Erythroblast (primary cell): ENCODE data around the gene DNAH17.
A peak's percentile ranks its signal among the peaks of the same experiment; 100 is the strongest.

Source experiments
- DNase-seq, 2 experiments: peaks; one replicate each; lab custom pipeline; 2025; lab: John Stamatoyannopoulos, UW
- GATA1 ChIP-seq: IDR thresholded peaks from 2 replicates; pipeline ENCODE4 v1.6.1; 2011; ENCODE audit warnings: low read depth, mild to moderate bottlenecking, control low read depth, low read length, moderate library complexity
- POLR2A ChIP-seq: IDR thresholded peaks from 2 replicates; pipeline ENCODE4 v1.6.1; 2011; ENCODE audit warnings: mild to moderate bottlenecking, low read length

Gene DNAH17

DNA sequence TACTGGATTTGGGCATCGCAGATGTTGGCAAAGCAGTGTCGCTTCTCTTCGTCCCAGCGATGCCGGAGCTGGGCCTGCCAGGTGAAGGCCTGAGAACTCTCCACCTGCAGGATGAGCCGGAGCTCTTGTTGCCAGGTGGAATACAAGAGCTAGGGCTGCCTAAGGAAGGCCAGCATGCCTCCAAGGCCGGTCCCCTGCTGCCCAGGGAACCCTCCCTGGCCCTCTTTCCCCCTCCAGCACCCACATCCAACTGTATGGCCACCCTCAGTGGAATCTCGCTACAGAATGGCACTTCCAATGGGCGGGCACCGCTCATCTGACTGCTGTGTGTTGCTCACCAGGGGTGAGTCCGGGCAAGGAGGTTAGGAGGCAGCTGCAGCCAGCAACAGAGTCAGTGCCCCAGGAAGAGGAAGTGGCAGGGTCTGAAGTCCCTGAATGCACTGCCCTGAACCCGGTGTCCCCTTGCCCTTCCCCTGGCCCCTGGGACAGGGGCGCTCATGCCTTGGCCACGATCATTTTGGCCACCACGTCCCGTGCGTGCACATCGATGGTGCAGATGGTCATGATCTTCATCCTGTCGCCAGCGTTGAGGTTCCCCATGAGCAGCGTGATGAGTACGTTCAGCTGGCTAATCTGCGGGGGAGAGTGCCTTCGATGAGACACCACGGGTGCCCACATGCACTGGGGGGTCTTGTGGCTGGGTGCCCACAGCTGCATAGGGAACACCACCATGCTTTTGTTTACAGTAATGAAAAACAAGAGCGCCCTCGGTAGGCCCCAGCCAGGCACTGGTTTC lies 75.8 kb downstream of the DNAH17 start:
- TF ChIP-seq GATA1 (no peak), POLR2A (no peak)
- DNase-seq: no peak

DNA sequence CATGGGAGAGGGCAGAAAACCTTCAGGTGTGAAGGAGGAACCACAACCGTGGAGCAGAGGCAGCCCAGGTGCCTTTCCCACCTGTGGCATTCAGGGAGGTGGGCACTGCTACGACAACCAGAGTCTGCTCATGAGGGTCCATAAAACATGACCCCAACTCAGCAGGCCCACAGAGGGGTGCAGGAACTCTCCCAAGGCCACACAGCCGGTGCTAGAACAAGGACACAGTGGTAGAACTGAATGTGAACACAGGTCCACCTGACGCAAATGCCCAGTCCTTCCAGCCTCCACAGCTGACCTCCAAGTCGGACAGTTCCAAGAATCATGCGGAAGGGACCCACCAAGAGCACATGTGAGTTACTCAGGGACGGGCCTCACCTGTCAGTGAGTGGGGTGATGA lies 76.4 kb downstream of the DNAH17 start:
- TF ChIP-seq POLR2A: no peak
- TF ChIP-seq GATA1: no peak
- no peak for DNase-seq

DNA sequence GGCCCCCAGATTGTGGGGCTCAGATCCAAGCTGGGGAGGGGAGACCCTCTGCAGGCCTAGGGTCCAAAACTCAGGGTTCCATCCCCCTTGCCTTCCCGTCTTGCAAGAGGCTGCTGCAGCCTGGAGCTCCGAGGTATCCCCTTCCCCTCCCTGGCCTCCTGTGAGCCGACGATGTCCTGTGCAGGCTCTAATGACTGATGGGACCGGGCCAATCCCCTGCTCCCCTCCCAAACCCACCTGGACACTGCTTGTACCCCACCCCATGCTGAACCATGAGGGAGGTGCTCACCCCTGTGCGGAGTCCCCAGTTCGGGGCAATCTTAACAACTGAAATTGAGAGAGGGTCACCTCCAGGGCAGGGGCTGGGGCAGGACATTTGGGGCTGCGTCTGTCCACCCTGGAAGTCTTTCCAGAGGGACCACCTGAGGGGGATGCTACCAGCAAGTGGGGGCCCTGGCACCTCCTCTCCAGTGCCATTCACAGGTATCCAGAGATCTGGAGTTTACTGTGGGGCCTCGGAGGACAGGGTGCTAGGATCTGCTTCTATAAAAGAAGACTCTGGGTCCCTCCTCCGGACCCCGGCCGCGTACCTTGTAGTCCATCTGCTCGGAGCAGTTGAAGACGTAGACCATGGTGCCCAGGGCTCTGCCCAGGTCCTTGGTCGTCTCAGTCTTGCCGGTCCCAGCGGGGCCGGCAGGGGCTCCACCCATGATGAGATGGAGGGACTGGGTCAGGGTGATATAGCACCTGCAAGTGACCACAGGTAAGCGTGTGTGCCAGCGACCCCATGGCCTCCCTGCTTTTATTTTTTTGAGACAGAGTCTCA lies 77.3 kb downstream of the DNAH17 start:
- TF ChIP-seq POLR2A: no peak
- TF ChIP-seq GATA1: no peak
- DNase-seq: no peak

DNA sequence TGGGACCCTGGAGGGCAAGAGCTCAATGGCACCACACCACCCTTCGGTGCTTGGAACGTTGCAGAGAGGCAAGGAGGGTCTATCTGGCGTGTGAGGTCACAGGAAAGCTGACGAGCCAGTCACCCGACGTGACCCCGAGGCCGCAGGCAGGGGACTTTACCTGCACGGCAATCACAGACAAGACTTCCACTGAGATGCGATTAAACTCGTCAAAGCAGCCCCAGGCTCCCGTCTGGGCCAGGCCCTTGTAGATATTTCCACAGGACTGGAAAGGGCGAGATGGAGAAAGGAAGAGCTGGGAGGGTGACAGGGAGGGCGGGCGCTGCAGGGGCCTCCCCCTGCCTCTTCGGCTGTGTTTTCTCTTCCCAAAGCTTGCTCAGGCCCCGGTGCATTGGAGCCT lies 78.3 kb downstream of the DNAH17 start:
- DNase-seq: no peak
- TF ChIP-seq POLR2A (no peak), GATA1 (no peak)

DNA sequence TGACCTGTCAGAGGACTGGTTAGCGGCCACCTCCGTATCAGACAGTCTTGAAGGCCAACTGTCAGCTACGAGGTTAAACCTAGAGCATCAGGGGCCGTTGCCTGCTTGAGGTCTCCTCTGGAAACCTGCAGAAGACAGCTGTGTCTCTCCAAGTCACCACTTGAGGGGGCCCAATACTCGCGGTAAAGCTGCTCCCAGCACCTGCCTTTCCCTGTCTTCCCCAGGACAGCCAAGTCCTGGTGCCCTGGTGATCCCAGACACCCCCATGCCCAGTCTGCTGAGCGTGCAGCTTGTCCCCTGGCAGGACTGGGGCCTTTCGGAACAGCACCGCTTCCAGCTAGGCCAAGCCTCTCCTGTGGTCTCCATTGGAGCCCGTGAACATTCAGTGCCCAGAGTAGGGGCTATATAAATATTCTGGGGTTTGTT lies 80.1 kb downstream of the DNAH17 start:
- DNase-seq: peak; percentile 23 to 55
- TF ChIP-seq POLR2A (no peak), GATA1 (no peak)

DNA sequence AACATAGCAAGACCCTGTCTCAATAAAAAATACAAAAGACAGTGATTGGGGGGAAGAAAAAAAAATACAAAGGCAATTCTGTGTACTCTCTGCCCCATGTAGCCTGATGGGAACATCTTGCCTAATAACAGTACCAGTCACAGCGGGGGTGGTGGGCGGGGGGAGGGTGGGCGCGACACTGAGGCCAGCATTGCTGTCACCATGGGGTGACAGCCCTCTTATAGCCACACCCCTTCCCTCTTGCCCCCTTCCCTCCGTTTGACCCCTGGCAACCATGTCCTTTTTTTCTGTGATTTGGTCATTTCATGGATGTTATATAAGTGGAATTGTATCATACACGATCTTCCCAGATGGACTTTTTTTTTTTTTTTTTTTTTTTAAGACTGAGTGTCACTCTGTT lies 80.9 kb downstream of the DNAH17 start:
- TF ChIP-seq GATA1: no peak
- DNase-seq: no peak

DNA sequence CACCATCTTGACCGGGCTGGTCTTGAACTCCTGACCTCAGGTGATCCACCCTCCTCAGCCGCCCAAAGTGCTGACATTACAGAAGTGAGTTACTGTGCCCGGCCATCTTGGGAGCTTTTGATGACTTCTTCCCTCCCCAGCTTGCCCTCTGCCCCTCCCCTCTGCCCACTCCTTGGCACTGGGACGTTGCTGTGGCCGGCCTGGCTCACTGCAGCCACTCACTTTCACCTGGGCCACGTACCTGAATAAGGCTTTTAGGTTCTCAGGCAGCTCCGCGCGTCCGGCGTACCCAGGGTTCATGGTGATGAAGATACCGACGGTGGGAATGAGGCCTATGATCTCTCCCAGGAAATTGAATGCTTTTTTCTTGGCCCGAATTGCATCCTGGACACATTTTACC lies 81.6 kb downstream of the DNAH17 start:
- DNase-seq: no peak
- TF ChIP-seq POLR2A: no peak
- no peak for TF ChIP-seq GATA1

DNA sequence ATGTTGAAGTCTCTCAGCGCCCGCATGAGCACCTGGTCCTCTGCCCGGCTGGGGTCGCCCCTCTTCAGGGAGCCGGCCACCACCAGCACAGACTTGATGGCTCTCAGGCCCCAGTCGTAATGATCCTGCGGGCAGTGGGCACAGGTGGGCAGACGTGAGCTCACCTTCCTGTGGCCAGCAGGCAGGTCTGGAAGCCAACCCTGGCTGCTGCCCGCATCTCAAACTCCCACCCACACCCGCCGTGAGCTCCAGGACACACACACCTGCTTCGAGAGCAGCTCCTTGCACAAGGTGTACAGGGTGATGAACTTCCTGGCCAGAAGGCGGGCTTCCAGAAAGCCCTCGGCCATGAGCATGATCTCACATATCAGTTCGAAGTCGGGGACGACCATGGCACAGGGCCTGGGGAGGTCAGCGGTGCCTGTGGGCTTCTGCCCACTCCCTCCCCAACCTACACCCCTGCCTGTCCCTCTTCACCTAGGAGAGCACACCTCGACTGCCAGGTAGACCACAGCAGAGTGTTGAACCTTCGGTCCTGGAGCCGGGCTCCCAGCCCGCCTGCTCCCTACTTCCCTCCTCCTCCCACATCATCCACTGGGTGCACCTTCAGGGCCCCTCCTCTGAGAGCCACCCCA lies 82.4 kb downstream of the DNAH17 start:
- TF ChIP-seq GATA1: no peak
- TF ChIP-seq POLR2A: no peak

DNA sequence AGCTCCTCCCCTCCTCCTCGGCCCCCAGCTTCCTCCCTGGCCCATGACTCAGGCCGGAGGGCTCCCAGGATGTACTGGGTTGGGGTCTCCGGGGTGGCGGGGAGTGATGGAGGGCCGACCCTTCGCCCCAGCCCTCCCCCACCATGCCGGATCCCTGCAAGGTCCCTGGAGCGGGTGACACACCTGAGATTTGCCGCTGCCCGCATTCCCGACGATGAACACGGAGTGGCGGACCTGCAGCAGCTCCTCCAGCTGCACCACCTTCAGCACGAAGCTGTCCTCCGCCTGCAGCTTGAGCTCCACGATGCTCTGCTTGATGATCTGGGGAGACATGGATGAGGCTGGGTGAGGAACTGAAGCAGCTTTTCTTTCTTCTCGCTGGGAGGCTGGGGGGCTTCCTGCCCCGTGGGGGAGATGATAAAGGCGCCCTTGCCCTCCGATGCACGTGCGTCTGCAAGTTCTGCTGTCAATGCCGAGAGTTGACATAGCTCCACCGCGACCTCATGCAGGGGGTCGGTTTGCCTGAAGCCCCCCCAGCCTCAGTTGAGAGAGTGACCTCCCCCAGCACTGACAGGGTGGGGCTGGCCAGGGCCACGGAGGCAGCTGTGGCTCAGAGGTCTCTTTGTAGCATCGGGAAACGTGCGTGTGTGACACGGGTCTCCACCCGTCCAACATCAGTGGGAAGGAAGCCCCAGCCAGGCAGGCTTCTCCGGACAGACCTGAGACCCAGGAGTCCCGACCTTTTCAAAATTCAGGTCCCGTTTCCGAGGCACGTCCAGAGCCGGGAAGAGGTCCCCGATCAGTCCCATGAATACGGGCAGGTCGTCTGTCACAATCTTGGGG lies 83.1 kb downstream of the DNAH17 start:
- TF ChIP-seq GATA1 (no peak), POLR2A (no peak)
- no peak for DNase-seq

More for the DNA sequence above, 82.4 kb downstream of the DNAH17 start:
- no peak for DNase-seq

DNA sequence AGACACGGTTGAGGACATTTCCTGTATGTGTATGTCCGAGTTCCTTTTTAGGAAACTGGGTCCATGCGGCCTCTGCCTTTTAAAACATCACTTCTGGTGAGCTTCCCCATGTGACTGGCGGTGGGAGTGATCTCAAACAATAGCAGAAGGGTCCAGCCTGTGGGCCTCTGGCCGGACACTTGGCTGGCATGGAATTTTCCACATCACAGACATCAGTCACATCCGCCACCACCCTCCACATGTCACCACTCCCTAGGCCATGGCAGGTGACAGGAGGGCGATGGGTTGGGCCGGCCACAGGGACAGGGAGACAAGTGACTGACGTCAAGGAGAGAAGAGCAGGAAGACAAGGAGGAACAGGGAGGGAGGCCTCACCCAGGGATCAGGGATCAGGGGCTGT lies 83.7 kb downstream of the DNAH17 start:
- no peak for TF ChIP-seq GATA1
- DNase-seq: no peak

DNA sequence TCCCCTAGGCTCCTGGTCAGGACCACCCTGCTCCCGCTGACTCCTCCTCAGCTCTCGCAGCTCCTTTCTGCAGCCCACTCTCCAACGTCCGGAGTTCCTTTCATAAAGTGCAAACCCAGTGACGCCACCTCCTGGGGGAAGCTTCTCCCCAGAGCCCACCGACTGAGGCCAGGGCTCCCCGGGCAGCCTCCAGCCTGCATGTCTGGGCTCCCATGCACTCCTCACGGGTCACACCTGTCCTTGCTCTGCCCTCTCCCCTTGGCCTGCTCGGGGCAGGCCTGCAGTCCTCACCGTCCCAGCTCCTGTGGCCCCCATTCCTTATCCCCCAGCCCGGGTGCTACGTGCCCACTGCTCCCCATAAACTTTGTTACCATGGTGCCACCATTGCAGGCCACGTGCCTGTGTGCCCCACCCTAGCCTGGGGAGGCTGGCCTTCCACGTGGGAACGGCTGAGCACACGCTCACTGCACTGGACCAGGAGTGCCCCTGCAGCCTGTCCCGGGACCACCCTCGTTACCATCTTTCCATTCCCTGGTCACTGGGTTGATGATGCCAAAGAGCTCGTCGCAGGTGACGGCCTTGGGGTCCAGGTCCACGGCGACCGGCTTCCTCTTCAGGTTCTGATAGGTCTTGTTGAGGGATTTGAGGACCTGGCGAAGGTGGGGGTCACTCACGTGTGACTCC lies 84.9 kb downstream of the DNAH17 start:
- DNase-seq: no peak
- no peak for TF ChIP-seq GATA1
- no peak for TF ChIP-seq POLR2A

DNA sequence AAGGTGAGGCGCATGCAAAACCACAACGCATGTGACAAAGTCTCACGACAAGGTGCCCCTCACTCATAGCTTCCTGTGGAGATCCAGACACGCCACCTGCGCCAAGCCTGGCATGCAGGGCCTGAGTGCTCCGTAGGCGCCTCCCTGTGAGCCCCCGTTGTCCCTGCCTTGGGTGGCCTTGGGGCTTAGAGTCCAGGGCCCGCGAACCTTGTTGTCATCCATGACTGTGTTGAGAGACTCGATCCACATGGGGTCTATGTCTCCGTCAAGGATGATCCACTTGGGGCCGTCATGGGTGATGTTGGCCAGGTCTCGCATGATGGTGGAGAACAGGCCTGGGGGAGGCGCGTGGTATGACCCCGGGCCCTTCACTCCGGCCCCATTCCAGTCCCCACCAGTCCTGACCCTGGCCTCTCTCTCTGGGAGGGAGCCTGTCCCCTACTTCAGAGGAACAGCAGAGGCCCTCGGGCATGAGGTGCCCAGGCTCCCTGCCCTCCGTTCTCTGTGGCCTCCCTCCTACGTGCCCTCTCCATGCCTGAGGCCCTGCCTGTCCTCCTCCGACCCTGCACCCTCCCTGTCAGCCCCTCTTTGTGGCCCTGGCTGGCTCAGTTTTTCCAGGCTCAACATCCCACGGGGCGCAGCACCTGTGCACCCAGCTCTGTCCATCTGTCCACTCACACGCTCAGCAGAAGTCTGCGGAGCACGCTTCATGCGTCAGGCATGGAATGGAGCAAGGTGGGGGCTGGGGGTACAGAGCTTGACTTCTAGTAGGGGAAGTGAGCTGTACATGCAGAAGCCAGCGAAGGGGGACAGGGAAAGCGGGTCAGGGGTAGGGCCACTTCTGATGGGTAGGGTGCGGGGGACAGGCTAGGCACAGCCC lies 85.7 kb downstream of the DNAH17 start:
- no peak for DNase-seq
- TF ChIP-seq POLR2A: no peak
- no peak for TF ChIP-seq GATA1

DNA sequence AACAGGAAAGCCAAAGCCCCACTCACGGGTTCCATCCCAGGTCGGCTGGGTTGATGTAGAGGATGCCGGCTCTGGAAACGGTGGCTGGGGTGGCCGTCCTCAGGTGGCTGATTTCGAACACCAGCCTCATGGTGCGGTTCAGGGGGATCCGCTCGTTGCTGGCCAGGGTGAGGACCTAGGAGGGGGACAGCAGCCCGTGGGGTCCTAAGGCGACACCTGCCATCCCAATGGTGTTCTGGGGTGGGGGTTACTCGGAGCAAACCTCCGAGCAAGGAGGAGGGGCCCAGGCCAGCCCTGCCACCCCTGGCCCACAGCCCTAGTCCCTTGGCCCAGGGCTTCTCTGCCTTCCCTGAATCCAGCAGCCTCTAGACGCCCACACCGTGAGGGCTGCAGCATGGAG lies 86.5 kb downstream of the DNAH17 start:
- DNase-seq: no peak
- TF ChIP-seq POLR2A (no peak), GATA1 (no peak)
